Body of pancreas (tissue), 4 donors: ENCODE results near the gene MYOZ2.

Experiments
- CTCF ChIP-seq, 7 experiments: fragments of 450-650 bp in 4 of 7; fragments of 200-600 bp in 3 of 7; sonication (generic) in 3 of 7; IDR thresholded peaks; one replicate each; pipeline ENCODE4 v1.5.1; 2016 to 2019; ENCODE audit warnings: antibody characterized with exemption in 7 of 7
- POLR2A ChIP-seq, 3 donors: fragments of 450-650 bp; IDR thresholded peaks; one replicate each; pipeline ENCODE4 v1.6.1; 2016; ENCODE audit warnings: antibody characterized with exemption in 3 of 3, mild to moderate bottlenecking in 2 of 3

GRCh38 chr4:119116925-119117900 is 18.4 kb upstream of the MYOZ2 start:
- TF ChIP-seq CTCF (IDR thresholded peaks at IDR 0.05) (no peak), POLR2A (IDR thresholded peaks at IDR 0.05) (no peak)
